Activated T-cell treated with anti-CD3 and anti-CD28 coated beads, Interleukin-2, amount 50 U/mL, for 48 hours (primary cell): Measurements from ENCODE around the gene XCL1.
"Not testable (repeated sequence)": the region's sequence is repeated elsewhere in the genome, so short reads cannot be mapped to it uniquely, and the experiment has no call there.

Source experiments
- DNase-seq, 2 experiments: peaks; one replicate each; pipeline ENCODE4 v3.0.0-alpha.2; 2020

XCL1 gene

GRCh38 chr1:168568346-168568745, 8.1 kb upstream of the XCL1 start:
- DNase-seq = no peak

GRCh38 chr1:168570652-168571051, 5.8 kb upstream of the XCL1 start:
- no peak for DNase-seq

GRCh38 chr1:168572633-168573032, 3.8 kb upstream of the XCL1 start:
- no peak for DNase-seq

GRCh38 chr1:168574234-168574633, 2.2 kb upstream of the XCL1 start:
- not testable (repeated sequence) for DNase-seq

GRCh38 chr1:168578531-168579185, 2.3 kb downstream of the XCL1 start:
- not testable (repeated sequence) for DNase-seq

GRCh38 chr1:168580290-168580689, 3.9 kb downstream of the XCL1 start:
- not testable (repeated sequence) for DNase-seq

GRCh38 chr1:168580991-168581390, 4.6 kb downstream of the XCL1 start:
- not testable (repeated sequence) for DNase-seq

GRCh38 chr1:168581817-168582572, 5.6 kb downstream of the XCL1 start:
- no peak for DNase-seq

- DNase-seq = no peak
These were observed 6.4 kb downstream of the XCL1 start for GRCh38 chr1:168582688-168583336.

GRCh38 chr1:168583571-168583970, 7.2 kb downstream of the XCL1 start:
- DNase-seq = no peak

GRCh38 chr1:168585191-168585590, 8.8 kb downstream of the XCL1 start:
- no peak for DNase-seq

- DNase-seq = no peak
These were observed 9.5 kb downstream of the XCL1 start for GRCh38 chr1:168585937-168586336.

- no peak for DNase-seq
These were observed 12.8 kb downstream of the XCL1 start for GRCh38 chr1:168589167-168589566.

- no peak for DNase-seq
These were observed 14.7 kb downstream of the XCL1 start for GRCh38 chr1:168591066-168591465.

- DNase-seq = no peak
These were observed 15.3 kb downstream of the XCL1 start for GRCh38 chr1:168591641-168592250.

- DNase-seq = not testable (repeated sequence)
These were observed 19.0 kb downstream of the XCL1 start for GRCh38 chr1:168595403-168595802.

GRCh38 chr1:168598125-168598524, 21.7 kb downstream of the XCL1 start:
- no peak for DNase-seq

GRCh38 chr1:168598892-168599291, 22.5 kb downstream of the XCL1 start:
- no peak for DNase-seq

GRCh38 chr1:168599641-168600040, 23.2 kb downstream of the XCL1 start:
- no peak for DNase-seq

- no peak for DNase-seq
These were observed 24.6 kb downstream of the XCL1 start for GRCh38 chr1:168601051-168601450.

GRCh38 chr1:168603501-168604110, 27.2 kb downstream of the XCL1 start:
- peak; percentile 74 to 79 for DNase-seq

- no peak for DNase-seq
These were observed 29.0 kb downstream of the XCL1 start for GRCh38 chr1:168605443-168605842.

GRCh38 chr1:168606096-168606495, 29.7 kb downstream of the XCL1 start:
- no peak for DNase-seq
